SK-N-SH treated with all-trans-retinoic acid at 6 μM for 48 hours (cell line): ENCODE results near the gene ZFHX2.

Experiments used
- ARNTL ChIP-seq: fragments of 450-650 bp; formaldehyde crosslinking; IDR thresholded peaks from 2 replicates; pipeline ENCODE4 v1.5.0; 2020; ENCODE audit warnings: low read depth, mild to moderate bottlenecking, moderate library complexity, borderline replicate concordance
- ZFP3 ChIP-seq: fragments of 250-450 bp; sonication (Bioruptor Pico); IDR thresholded peaks from 2 replicates; pipeline ENCODE4 v1.5.0; 2020; ENCODE audit warnings: mild to moderate bottlenecking, moderate library complexity
- TF ChIP-seq, protein P1 (sequence below): fragments of 250-450 bp; sonication (Bioruptor Pico); IDR thresholded peaks from 2 replicates; pipeline ENCODE4 v1.5.1; 2020; ENCODE audit warnings: low read depth, mild to moderate bottlenecking, moderate library complexity
- TF ChIP-seq, protein P2 (sequence below): fragments of 250-450 bp; sonication (Bioruptor Pico); IDR thresholded peaks from 2 replicates; pipeline ENCODE4 v1.5.1; 2021; ENCODE audit warnings: mild to moderate bottlenecking, moderate library complexity

DNA sequence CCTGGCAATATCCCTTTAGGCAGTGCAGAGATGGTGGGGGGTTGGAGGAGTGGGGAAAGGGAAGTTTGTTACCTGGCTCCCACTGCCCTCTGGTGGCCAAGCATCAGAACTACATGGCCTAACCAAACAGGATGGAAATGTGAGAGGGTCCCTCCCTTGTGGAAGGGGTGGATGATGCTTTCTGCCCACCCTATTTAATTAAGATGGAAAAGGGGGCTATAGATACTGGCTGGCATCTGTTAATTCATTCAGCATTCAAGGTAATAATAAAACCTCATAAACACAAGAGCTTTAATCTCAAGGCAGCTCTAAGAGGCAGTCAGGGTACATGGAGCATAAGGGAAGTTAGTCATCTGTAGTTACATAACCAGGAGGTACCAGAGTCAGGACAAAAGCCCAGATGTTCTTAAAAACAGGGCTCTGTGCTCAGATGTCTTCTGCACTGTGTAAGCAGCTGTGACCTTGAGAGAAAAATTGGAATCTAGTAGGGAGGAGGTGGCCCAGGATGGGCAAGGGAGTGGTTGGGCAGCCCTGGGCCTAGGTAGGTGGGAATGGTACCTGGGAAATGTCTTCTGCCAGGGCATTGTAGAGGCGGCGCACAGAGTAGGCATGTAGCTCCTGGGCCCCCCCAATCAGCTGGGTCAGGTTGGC, 11.4 kb upstream of the ZFHX2 start:
- no peak for TF ChIP-seq ARNTL (CRISPR knock-in tag)
- TF ChIP-seq, protein P1, sequence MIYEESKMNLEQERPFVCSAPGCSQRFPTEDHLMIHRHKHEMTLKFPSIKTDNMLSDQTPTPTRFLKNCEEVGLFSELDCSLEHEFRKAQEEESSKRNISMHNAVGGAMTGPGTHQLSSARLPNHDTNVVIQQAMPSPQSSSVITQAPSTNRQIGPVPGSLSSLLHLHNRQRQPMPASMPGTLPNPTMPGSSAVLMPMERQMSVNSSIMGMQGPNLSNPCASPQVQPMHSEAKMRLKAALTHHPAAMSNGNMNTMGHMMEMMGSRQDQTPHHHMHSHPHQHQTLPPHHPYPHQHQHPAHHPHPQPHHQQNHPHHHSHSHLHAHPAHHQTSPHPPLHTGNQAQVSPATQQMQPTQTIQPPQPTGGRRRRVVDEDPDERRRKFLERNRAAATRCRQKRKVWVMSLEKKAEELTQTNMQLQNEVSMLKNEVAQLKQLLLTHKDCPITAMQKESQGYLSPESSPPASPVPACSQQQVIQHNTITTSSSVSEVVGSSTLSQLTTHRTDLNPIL = no peak
- no peak for TF ChIP-seq ZFP3
- TF ChIP-seq, protein P2, sequence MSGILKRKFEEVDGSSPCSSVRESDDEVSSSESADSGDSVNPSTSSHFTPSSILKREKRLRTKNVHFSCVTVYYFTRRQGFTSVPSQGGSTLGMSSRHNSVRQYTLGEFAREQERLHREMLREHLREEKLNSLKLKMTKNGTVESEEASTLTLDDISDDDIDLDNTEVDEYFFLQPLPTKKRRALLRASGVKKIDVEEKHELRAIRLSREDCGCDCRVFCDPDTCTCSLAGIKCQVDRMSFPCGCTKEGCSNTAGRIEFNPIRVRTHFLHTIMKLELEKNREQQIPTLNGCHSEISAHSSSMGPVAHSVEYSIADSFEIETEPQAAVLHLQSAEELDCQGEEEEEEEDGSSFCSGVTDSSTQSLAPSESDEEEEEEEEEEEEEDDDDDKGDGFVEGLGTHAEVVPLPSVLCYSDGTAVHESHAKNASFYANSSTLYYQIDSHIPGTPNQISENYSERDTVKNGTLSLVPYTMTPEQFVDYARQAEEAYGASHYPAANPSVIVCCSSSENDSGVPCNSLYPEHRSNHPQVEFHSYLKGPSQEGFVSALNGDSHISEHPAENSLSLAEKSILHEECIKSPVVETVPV (CRISPR knock-in tag) = no peak
